Lower leg skin (tissue), 4 donors: Measurements from ENCODE around the gene AMN. TPM values are rescaled to one million over a fixed set of nuclear protein-coding genes. Genes with fewer than 3 reads are reported as not detected.

ENCODE experiments used
- DNase-seq, 2 donors: peaks; one replicate each; pipeline ENCODE4 v3.0.0-alpha.2; 2019; ENCODE audit warnings: low spot score in 2 of 2
- H3K4me3 ChIP-seq: fragments of 200-600 bp; sonication (generic); 2 replicates; pipeline ENCODE4 v1.5.1; 2017; ENCODE audit warnings: mild to moderate bottlenecking, low read depth; ENCODE audit not compliant: poor library complexity, severe bottlenecking
- CTCF ChIP-seq, 3 donors: fragments of 450-650 bp; IDR thresholded peaks; one replicate each; pipeline ENCODE4 v1.5.1; 2016; ENCODE audit warnings: antibody characterized with exemption in 3 of 3, mild to moderate bottlenecking in 3 of 3, moderate library complexity in 2 of 3
- POLR2A ChIP-seq, 2 donors: fragments of 450-650 bp; IDR thresholded peaks; one replicate each; pipeline ENCODE4 v1.6.1; 2016 to 2017; ENCODE audit warnings: antibody characterized with exemption in 2 of 2, mild to moderate bottlenecking in 1 of 2, moderate library complexity in 1 of 2
- WGBS, 2 donors: methylation state at CpG; one replicate each; pipeline ENCODE4 v1.1.5; 2018; 5-methylcytosine and 5-hydroxymethylcytosine counted together
- intact Hi-C: fragments of 100-400 bp; cut with DNase I; formaldehyde crosslinking; loops from one replicate; pipeline ENCODE4 v1.15.0; 2023; ENCODE audit warnings: low total_unique reads
- total RNA-seq, 4 donors: library from RNA; depleted of rRNA; stranded (reverse); fragments of >200 nt; gene quantifications; one replicate each; pipeline ENCODE4 v1.1.0, GENCODE V29; 2016

The AMN gene
- total RNA-seq, 4 donors from 2014 or later, result 21.5 to 29.1 (median 24.1) TPM

GRCh38 chr14:102964152-102964730 is 41.8 kb downstream of the AMN start:
- 94 to 95% methylated on average over 38 to 39 of the region's 39 CpGs for WGBS, 2 donors
- intact Hi-C loops, result no loop called here
- no peak for DNase-seq
- TF ChIP-seq POLR2A (IDR thresholded peaks at IDR 0.05), result no peak
- TF ChIP-seq CTCF (IDR thresholded peaks at IDR 0.05), result no peak
- H3K4me3 ChIP-seq, result no peak overlapping the region

GRCh38 chr14:102965282-102965681 is 42.8 kb downstream of the AMN start:
- WGBS, 2 donors, result 82 to 88% methylated on average over 3 of the region's 3 CpGs
- H3K4me3 ChIP-seq, result no peak overlapping the region
- TF ChIP-seq CTCF (IDR thresholded peaks at IDR 0.05), result no peak
- TF ChIP-seq POLR2A (IDR thresholded peaks at IDR 0.05), result no peak
- intact Hi-C loops, result no loop called here
- no peak for DNase-seq

GRCh38 chr14:102965971-102966655 is 43.6 kb downstream of the AMN start:
- no peak for TF ChIP-seq POLR2A (IDR thresholded peaks at IDR 0.05)
- TF ChIP-seq CTCF (IDR thresholded peaks at IDR 0.05), result no peak
- intact Hi-C loops, result no loop called here
- H3K4me3 ChIP-seq, result no peak overlapping the region
- WGBS, 2 donors, result 91 to 95% methylated on average over 20 of the region's 20 CpGs
- DNase-seq, result no peak

GRCh38 chr14:102966681-102967505 is 44.4 kb downstream of the AMN start:
- intact Hi-C loops, result no loop called here
- DNase-seq, result no peak
- no peak for TF ChIP-seq CTCF (IDR thresholded peaks at IDR 0.05)
- no peak for TF ChIP-seq POLR2A (IDR thresholded peaks at IDR 0.05)
- no peak overlapping the region for H3K4me3 ChIP-seq
- WGBS, 2 donors, result 83 to 93% methylated on average over 21 of the region's 21 CpGs

GRCh38 chr14:102967506-102967795 is 45.0 kb downstream of the AMN start:
- intact Hi-C loops, result no loop called here
- WGBS, 2 donors, result 92 to 93% methylated on average over 14 of the region's 14 CpGs
- H3K4me3 ChIP-seq, result no peak overlapping the region
- DNase-seq, result no peak
- no peak for TF ChIP-seq CTCF (IDR thresholded peaks at IDR 0.05)
- TF ChIP-seq POLR2A (IDR thresholded peaks at IDR 0.05), result no peak
